CD4-positive, alpha-beta T cell (primary cell): ENCODE measurements around the gene DMRT2. TPM values are rescaled to one million over a fixed set of nuclear protein-coding genes. Genes with fewer than 3 reads are reported as not detected.

Experiments
- ATAC-seq: fragments of 200-7000 bp; cut with Tn5 transposase; one replicate; pipeline ENCODE4 v1.10.0; 2022; ENCODE audit warnings: mild to moderate bottlenecking; ENCODE audit not compliant: poor library complexity
- CTCF ChIA-PET: fragments of 350-600 bp; sonication (Branson Sonifier 250); formaldehyde crosslinking; loops from one replicate; lab custom pipeline; 2021; ENCODE audit warnings: antibody characterized with exemption, inconsistent platforms; lab: Charles Lee
- POLR2A ChIA-PET: fragments of 350-600 bp; sonication (Branson Sonifier 250); formaldehyde crosslinking; loops from one replicate; lab custom pipeline; 2021; ENCODE audit warnings: antibody characterized with exemption, inconsistent platforms; lab: Charles Lee
- DNase-seq, 14 experiments: peaks; one replicate each; pipeline ENCODE4 v3.0.0-alpha.2; 2013 to 2020; ENCODE audit warnings: mixed read lengths in 2 of 14
- H3K27ac ChIP-seq, 2 donors: one replicate each; pipeline versions ENCODE4 v1.5.1 to v1.7.0; 2013; ENCODE audit warnings: low read length in 2 of 2, low read depth in 1 of 2, mild to moderate bottlenecking in 1 of 2
- H3K27me3 ChIP-seq, 2 experiments: 1 replicate in 1 of 2; 2 replicates in 1 of 2; pipeline versions ENCODE4 v1.6.1 to v1.7.0; 2013; ENCODE audit warnings: low read length in 2 of 2, control low read depth in 1 of 2, mild to moderate bottlenecking in 1 of 2, moderate library complexity in 1 of 2; ENCODE audit not compliant: insufficient read depth in 2 of 2, control insufficient read depth in 1 of 2
- H3K36me3 ChIP-seq: one replicate; pipeline ENCODE4 v1.6.1; 2013; ENCODE audit warnings: low read length, control low read depth; ENCODE audit not compliant: insufficient read depth
- H3K4me1 ChIP-seq: one replicate; pipeline ENCODE4 v1.6.1; 2013; ENCODE audit warnings: low read length, control low read depth; ENCODE audit not compliant: insufficient read depth
- H3K4me3 ChIP-seq: one replicate; pipeline ENCODE4 v1.5.1; 2013; ENCODE audit warnings: mild to moderate bottlenecking, low read length, moderate library complexity
- H3K9me3 ChIP-seq, 2 experiments: 1 replicate in 1 of 2; 2 replicates in 1 of 2; pipeline versions ENCODE4 v1.6.1 to v1.7.0; 2013; ENCODE audit warnings: low read length in 2 of 2, mild to moderate bottlenecking in 2 of 2, control low read depth in 1 of 2, moderate library complexity in 1 of 2; ENCODE audit not compliant: control insufficient read depth in 1 of 2, insufficient read depth in 1 of 2
- H3K27ac Mint-ChIP-seq: one replicate; pipeline ENCODE4 v1.8.0; 2020; ENCODE audit warnings: mixed read lengths
- H3K27me3 Mint-ChIP-seq: one replicate; pipeline ENCODE4 v1.8.0; 2021; ENCODE audit warnings: mixed read lengths
- H3K36me3 Mint-ChIP-seq: one replicate; pipeline ENCODE4 v1.8.0; 2021; ENCODE audit warnings: low read depth, mixed read lengths
- H3K4me1 Mint-ChIP-seq: one replicate; pipeline ENCODE4 v1.8.0; 2021; ENCODE audit warnings: low read depth, mixed read lengths
- H3K4me3 Mint-ChIP-seq: one replicate; pipeline ENCODE4 v1.8.0; 2020; ENCODE audit warnings: mild to moderate bottlenecking, mixed read lengths
- H3K9me3 Mint-ChIP-seq: one replicate; pipeline ENCODE4 v1.8.0; 2020; ENCODE audit warnings: mixed read lengths
- CTCF ChIP-seq: fragments of 200-600 bp; IDR thresholded peaks from one replicate; pipeline ENCODE4 v1.8.0; 2022; ENCODE audit warnings: antibody characterized with exemption, mild to moderate bottlenecking
- intact Hi-C, 2 experiments: fragments of 100-400 bp; cut with DNase I in 1 of 2; cut with micrococcal nuclease in 1 of 2; formaldehyde crosslinking; loops; one replicate each; pipeline versions ENCODE4 v1.15.1 to v1.9.0; 2023 to 2025; cut with DNase I, micrococcal nuclease
- total RNA-seq, 174 experiments: library from RNA in 2 of 174; stranded (reverse) in 2 of 174; gene quantifications; one replicate each; pipeline ENCODE4 v1.2.3 and lab custom pipeline; 2021 to 2026

DMRT2 gene
- total RNA-seq, 2 experiments from 2014 or later = not detected

- ChIA-PET CTCF (no interaction called here), POLR2A (no interaction called here)
- Mint-ChIP-seq H3K27me3 (peaks cover 85% of the 10 kb centered on the region), H3K4me3 (peak overlapping the region; percentile 84), H3K9me3 (peaks cover 2% of the 10 kb centered on the region), H3K27ac (no peak overlapping the region), H3K36me3 (no peaks in the 10 kb centered on the region), H3K4me1 (peaks cover 63% of the 10 kb centered on the region)
- no peak for ATAC-seq
- intact Hi-C loops = no loop called here
- peak in 2 of 14 experiments; percentile 7 to 9 for DNase-seq
- peaks cover 55% of the 10 kb centered on the region for H3K4me1 ChIP-seq
- no peaks in the 10 kb centered on the region for H3K36me3 ChIP-seq
- peak overlapping the region; percentile 60 for H3K4me3 ChIP-seq
- H3K27ac ChIP-seq = no peak overlapping the region
- peaks cover 8 to 56% of the 10 kb centered on the region in 2 experiments for H3K9me3 ChIP-seq
- TF ChIP-seq CTCF = no peak
- H3K27me3 ChIP-seq = peaks cover 88 to 93% of the 10 kb centered on the region in 2 experiments
Observed at GRCh38 chr9:1047591-1048230, 2.4 kb upstream of the DMRT2 start.

GRCh38 chr9:1048231-1048619, 1.9 kb upstream of the DMRT2 start:
- intact Hi-C loops = no loop called here
- Histone ChIP-seq H3K9me3 (peaks cover 8 to 61% of the 10 kb centered on the region in 2 experiments), H3K4me1 (peaks cover 55% of the 10 kb centered on the region), H3K27me3 (peaks cover 88 to 93% of the 10 kb centered on the region in 2 experiments), H3K4me3 (peak overlapping the region; percentile 60), H3K27ac (no peak overlapping the region), H3K36me3 (no peaks in the 10 kb centered on the region)
- H3K4me1 Mint-ChIP-seq = peaks cover 60% of the 10 kb centered on the region
- peak overlapping the region; percentile 84 for H3K4me3 Mint-ChIP-seq
- no peak overlapping the region for H3K27ac Mint-ChIP-seq
- ATAC-seq (no peak), DNase-seq (no peak)
- no peaks in the 10 kb centered on the region for H3K36me3 Mint-ChIP-seq
- no peak for TF ChIP-seq CTCF
- ChIA-PET CTCF (no interaction called here), POLR2A (no interaction called here)
- H3K9me3 Mint-ChIP-seq = peaks cover 2% of the 10 kb centered on the region
- H3K27me3 Mint-ChIP-seq = peaks cover 86% of the 10 kb centered on the region

- Histone ChIP-seq H3K27me3 (peaks cover 87 to 93% of the 10 kb centered on the region in 2 experiments), H3K36me3 (no peaks in the 10 kb centered on the region), H3K4me3 (no peak overlapping the region), H3K9me3 (peaks cover 8 to 62% of the 10 kb centered on the region in 2 experiments), H3K4me1 (peaks cover 55% of the 10 kb centered on the region), H3K27ac (no peak overlapping the region)
- Mint-ChIP-seq H3K36me3 (no peaks in the 10 kb centered on the region), H3K27me3 (peaks cover 86% of the 10 kb centered on the region), H3K4me3 (peak overlapping the region; percentile 84), H3K4me1 (peaks cover 59% of the 10 kb centered on the region), H3K9me3 (peaks cover 2% of the 10 kb centered on the region), H3K27ac (no peak overlapping the region)
- no peak for TF ChIP-seq CTCF
- intact Hi-C loops = no loop called here
- ChIA-PET POLR2A (no interaction called here), CTCF (no interaction called here)
- ATAC-seq (no peak), DNase-seq (no peak)
Observed at GRCh38 chr9:1048811-1049210, 1.3 kb upstream of the DMRT2 start.
